Measurements from ENCODE around the gene SYNGR1.

Gene SYNGR1

GRCh38 chr22:39309364-39309861 is 40.4 kb upstream of the SYNGR1 start:
- H3K4me1 ChIP-seq (ENCODE audit: control insufficient read depth, insufficient read depth, low read length): peaks cover 21% of the 10 kb centered on the region
- H3K9me3 ChIP-seq (ENCODE audit: control insufficient read depth, insufficient read depth, low read depth, low read length): no peaks in the 10 kb centered on the region

GRCh38 chr22:39309881-39310714 is 39.7 kb upstream of the SYNGR1 start:
- Histone ChIP-seq H3K27ac (ENCODE audit: low read depth, low read length) (no peak overlapping the region), H3K4me3 (ENCODE audit: low read depth, low read length) (no peak overlapping the region), H3K27me3 (ENCODE audit: control insufficient read depth, insufficient read depth, low read length) (no peaks in the 10 kb centered on the region), H3K36me3 (ENCODE audit: control insufficient read depth, insufficient read depth, low read length) (peaks cover 37% of the 10 kb centered on the region), H3K9ac (ENCODE audit: low read length) (peak overlapping the region; percentile 46), H3K9me3 (ENCODE audit: control insufficient read depth, insufficient read depth, low read depth, low read length) (no peaks in the 10 kb centered on the region), H3K4me1 (ENCODE audit: control insufficient read depth, insufficient read depth, low read length) (peaks cover 21% of the 10 kb centered on the region)

More at GRCh38 chr22:39309364-39309861, 40.4 kb upstream of the SYNGR1 start:
- Histone ChIP-seq H3K36me3 (ENCODE audit: control insufficient read depth, insufficient read depth, low read length) (peaks cover 30% of the 10 kb centered on the region), H3K4me3 (ENCODE audit: low read depth, low read length) (peak overlapping the region; percentile 5; the same call in 1 of the 2 replicates), H3K9ac (ENCODE audit: low read length) (peak overlapping the region; percentile 74), H3K27ac (ENCODE audit: low read depth, low read length) (peak overlapping the region; percentile 4; the same call in 1 of the 2 replicates), H3K27me3 (ENCODE audit: control insufficient read depth, insufficient read depth, low read length) (no peaks in the 10 kb centered on the region)

GRCh38 chr22:39311592-39312400 is 38.0 kb upstream of the SYNGR1 start:
- Histone ChIP-seq H3K4me1 (ENCODE audit: control insufficient read depth, insufficient read depth, low read length) (peaks cover 29% of the 10 kb centered on the region), H3K27ac (ENCODE audit: low read depth, low read length) (no peak overlapping the region), H3K36me3 (ENCODE audit: control insufficient read depth, insufficient read depth, low read length) (peaks cover 54% of the 10 kb centered on the region), H3K27me3 (ENCODE audit: control insufficient read depth, insufficient read depth, low read length) (no peaks in the 10 kb centered on the region), H3K9ac (ENCODE audit: low read length) (peak overlapping the region; percentile 46), H3K4me3 (ENCODE audit: low read depth, low read length) (no peak overlapping the region), H3K9me3 (ENCODE audit: control insufficient read depth, insufficient read depth, low read depth, low read length) (no peaks in the 10 kb centered on the region)

GRCh38 chr22:39312410-39312809 is 37.4 kb upstream of the SYNGR1 start:
- H3K4me1 ChIP-seq (ENCODE audit: control insufficient read depth, insufficient read depth, low read length): peaks cover 32% of the 10 kb centered on the region

GRCh38 chr22:39313258-39314001 is 36.4 kb upstream of the SYNGR1 start:
- H3K9ac ChIP-seq (ENCODE audit: low read length): no peak overlapping the region
- no peak overlapping the region for H3K4me3 ChIP-seq (ENCODE audit: low read depth, low read length)
- H3K4me1 ChIP-seq (ENCODE audit: control insufficient read depth, insufficient read depth, low read length): peaks cover 37% of the 10 kb centered on the region
- H3K27me3 ChIP-seq (ENCODE audit: control insufficient read depth, insufficient read depth, low read length): no peaks in the 10 kb centered on the region
- no peak overlapping the region for H3K27ac ChIP-seq (ENCODE audit: low read depth, low read length)
- H3K9me3 ChIP-seq (ENCODE audit: control insufficient read depth, insufficient read depth, low read depth, low read length): no peaks in the 10 kb centered on the region
- H3K36me3 ChIP-seq (ENCODE audit: control insufficient read depth, insufficient read depth, low read length): peaks cover 70% of the 10 kb centered on the region

More at GRCh38 chr22:39312410-39312809, 37.4 kb upstream of the SYNGR1 start:
- Histone ChIP-seq H3K9ac (ENCODE audit: low read length) (no peak overlapping the region), H3K9me3 (ENCODE audit: control insufficient read depth, insufficient read depth, low read depth, low read length) (no peaks in the 10 kb centered on the region), H3K27me3 (ENCODE audit: control insufficient read depth, insufficient read depth, low read length) (no peaks in the 10 kb centered on the region), H3K27ac (ENCODE audit: low read depth, low read length) (no peak overlapping the region), H3K36me3 (ENCODE audit: control insufficient read depth, insufficient read depth, low read length) (peaks cover 60% of the 10 kb centered on the region), H3K4me3 (ENCODE audit: low read depth, low read length) (no peak overlapping the region)

GRCh38 chr22:39314251-39314971 is 35.4 kb upstream of the SYNGR1 start:
- Histone ChIP-seq H3K9ac (ENCODE audit: low read length) (no peak overlapping the region), H3K36me3 (ENCODE audit: control insufficient read depth, insufficient read depth, low read length) (peaks cover 78% of the 10 kb centered on the region), H3K27me3 (ENCODE audit: control insufficient read depth, insufficient read depth, low read length) (no peaks in the 10 kb centered on the region), H3K4me3 (ENCODE audit: low read depth, low read length) (no peak overlapping the region), H3K9me3 (ENCODE audit: control insufficient read depth, insufficient read depth, low read depth, low read length) (no peaks in the 10 kb centered on the region), H3K4me1 (ENCODE audit: control insufficient read depth, insufficient read depth, low read length) (peaks cover 27% of the 10 kb centered on the region), H3K27ac (ENCODE audit: low read depth, low read length) (no peak overlapping the region)

GRCh38 chr22:39315389-39315788 is 34.4 kb upstream of the SYNGR1 start:
- Histone ChIP-seq H3K4me3 (ENCODE audit: low read depth, low read length) (peak overlapping the region; percentile 22; the same call in 1 of the 2 replicates), H3K27ac (ENCODE audit: low read depth, low read length) (no peak overlapping the region)

GRCh38 chr22:39316440-39317083 is 33.2 kb upstream of the SYNGR1 start:
- Histone ChIP-seq H3K9ac (ENCODE audit: low read length) (peak overlapping the region; percentile 99), H3K4me1 (ENCODE audit: control insufficient read depth, insufficient read depth, low read length) (peaks cover 17% of the 10 kb centered on the region), H3K36me3 (ENCODE audit: control insufficient read depth, insufficient read depth, low read length) (peaks cover 76% of the 10 kb centered on the region), H3K4me3 (ENCODE audit: low read depth, low read length) (peak overlapping the region; percentile 80), H3K27ac (ENCODE audit: low read depth, low read length) (no peak overlapping the region), H3K27me3 (ENCODE audit: control insufficient read depth, insufficient read depth, low read length) (no peaks in the 10 kb centered on the region), H3K9me3 (ENCODE audit: control insufficient read depth, insufficient read depth, low read depth, low read length) (no peaks in the 10 kb centered on the region)

More at GRCh38 chr22:39315389-39315788, 34.4 kb upstream of the SYNGR1 start:
- Histone ChIP-seq H3K9me3 (ENCODE audit: control insufficient read depth, insufficient read depth, low read depth, low read length) (no peaks in the 10 kb centered on the region), H3K9ac (ENCODE audit: low read length) (peak overlapping the region; percentile 11), H3K27me3 (ENCODE audit: control insufficient read depth, insufficient read depth, low read length) (no peaks in the 10 kb centered on the region), H3K4me1 (ENCODE audit: control insufficient read depth, insufficient read depth, low read length) (peaks cover 19% of the 10 kb centered on the region), H3K36me3 (ENCODE audit: control insufficient read depth, insufficient read depth, low read length) (peaks cover 78% of the 10 kb centered on the region)

GRCh38 chr22:39317084-39317774 is 32.6 kb upstream of the SYNGR1 start:
- peaks cover 17% of the 10 kb centered on the region for H3K4me1 ChIP-seq (ENCODE audit: control insufficient read depth, insufficient read depth, low read length)
- H3K9ac ChIP-seq (ENCODE audit: low read length): peak overlapping the region; percentile 99
- H3K27me3 ChIP-seq (ENCODE audit: control insufficient read depth, insufficient read depth, low read length): no peaks in the 10 kb centered on the region
- H3K36me3 ChIP-seq (ENCODE audit: control insufficient read depth, insufficient read depth, low read length): peaks cover 69% of the 10 kb centered on the region
- H3K4me3 ChIP-seq (ENCODE audit: low read depth, low read length): peak overlapping the region; percentile 80
- no peaks in the 10 kb centered on the region for H3K9me3 ChIP-seq (ENCODE audit: control insufficient read depth, insufficient read depth, low read depth, low read length)
- H3K27ac ChIP-seq (ENCODE audit: low read depth, low read length): peak overlapping the region; percentile 91
